HG03097 (cell line): Measurements from ENCODE around the gene NR2F1.
"Not testable (repeated sequence)": the region's sequence is repeated elsewhere in the genome, so short reads cannot be mapped to it uniquely, and the experiment has no call there.

ENCODE experiments used
- ATAC-seq: cut with Tn5 transposase; IDR thresholded peaks from one replicate; pipeline ENCODE4 v1.9.1; 2021; ENCODE audit not compliant: unreplicated experiment, low FRiP score

NR2F1 gene

DNA sequence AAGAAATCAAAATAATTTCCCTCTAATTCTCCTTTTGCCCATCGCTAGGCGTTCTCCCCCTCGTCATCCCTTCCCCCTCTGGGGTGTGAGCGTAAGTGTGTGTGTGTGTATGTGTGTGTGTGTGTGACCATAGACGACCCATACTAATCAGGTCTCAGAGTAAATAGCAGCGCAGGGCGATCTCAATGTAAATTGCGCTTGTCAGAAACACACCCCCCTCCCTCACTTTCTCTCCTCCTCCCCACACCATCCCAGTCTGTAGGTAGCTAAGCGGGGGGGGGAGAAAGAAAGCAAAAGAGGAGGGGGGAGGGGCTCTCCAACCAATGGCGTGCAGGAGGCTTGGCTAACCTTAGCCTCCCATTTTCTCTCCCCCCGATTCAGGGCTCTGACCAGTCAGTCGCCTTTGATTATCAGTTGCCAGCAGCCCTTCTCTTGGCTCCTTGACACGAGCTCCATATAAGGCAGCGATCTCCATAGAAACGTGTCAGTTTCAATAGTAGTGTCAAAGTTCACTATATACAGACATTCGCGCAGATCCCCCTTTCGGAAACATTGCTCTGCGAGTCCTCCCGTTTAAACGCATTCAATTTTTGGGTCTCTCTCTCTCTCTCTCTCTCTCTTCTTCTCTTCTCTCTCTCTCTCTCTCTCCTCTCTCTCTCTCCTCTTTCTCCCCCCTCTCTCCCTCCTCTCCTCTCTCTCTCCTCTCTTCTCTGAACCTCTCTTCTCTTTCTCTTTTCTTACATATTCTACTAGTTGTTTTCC lies at the start of gene NR2F1:
Gene NR2F1 (plus strand): TSS at position 546 of the 762 bp plus-strand sequence. CDS start 1,802 bp downstream, outside the sequence.
- ATAC-seq = no peak

DNA sequence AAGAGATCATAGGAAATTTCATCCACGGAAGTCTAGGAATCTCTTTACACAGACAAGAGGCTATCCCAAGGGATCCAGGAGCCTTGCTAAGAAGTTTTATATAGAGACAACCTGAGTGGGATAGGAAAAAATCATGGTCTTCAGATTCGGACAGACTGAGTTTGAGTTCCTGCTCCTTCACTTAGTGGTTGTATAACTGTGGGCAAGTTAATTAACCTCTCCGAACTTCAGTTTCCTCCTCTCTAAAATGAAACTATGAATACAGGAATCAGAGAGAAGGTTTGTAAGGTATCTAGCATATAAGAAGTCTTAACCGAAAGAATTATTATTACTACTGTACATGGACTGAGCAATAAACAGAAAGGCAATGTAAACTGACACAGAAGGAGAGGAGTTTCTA lies 37.1 kb upstream of the NR2F1 start:
- no peak for ATAC-seq

DNA sequence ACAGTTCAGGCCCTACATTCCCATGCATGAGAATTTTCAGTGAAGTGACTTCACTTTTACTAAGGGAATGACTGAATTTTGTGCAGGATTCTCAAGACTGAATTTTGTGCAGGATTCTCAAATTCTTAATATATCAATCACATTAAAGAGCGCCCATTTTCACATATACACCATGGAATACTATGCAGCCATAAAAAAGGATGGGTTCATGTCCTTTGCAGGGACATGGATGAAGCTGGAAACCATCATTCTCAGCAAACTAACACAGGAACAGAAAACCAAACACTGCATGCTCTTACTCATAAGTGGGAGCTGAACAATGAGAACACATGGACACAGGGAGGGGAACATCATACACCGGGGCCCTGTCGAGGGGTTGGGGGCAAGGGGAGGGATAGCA lies 33.4 kb upstream of the NR2F1 start:
- ATAC-seq = not testable (repeated sequence)

DNA sequence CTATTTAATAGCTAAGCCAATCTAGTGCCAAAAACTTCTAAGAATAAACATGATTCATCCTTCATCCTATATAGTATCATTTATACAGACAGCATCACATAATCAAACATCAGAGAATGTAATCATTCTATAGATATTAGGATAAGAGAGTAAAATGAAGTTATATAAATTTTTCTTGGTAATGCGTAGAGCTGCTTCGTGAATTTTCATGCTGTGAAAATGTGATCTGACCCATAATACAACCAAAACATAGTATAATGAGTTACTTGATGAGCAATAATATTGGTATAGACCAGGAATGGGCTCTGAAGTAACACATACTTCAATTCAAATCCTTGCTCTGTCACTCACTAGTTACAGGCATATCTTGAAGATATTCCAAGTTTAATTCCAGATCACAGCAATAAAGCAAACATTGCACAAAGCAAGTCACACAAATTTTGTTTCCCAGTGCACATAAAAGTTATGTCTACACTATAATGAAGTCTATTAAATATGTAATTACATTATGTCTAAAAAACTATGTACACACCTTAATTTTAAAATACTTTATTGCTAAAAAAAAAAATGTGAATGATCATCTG lies 25.9 kb upstream of the NR2F1 start:
- no peak for ATAC-seq

DNA sequence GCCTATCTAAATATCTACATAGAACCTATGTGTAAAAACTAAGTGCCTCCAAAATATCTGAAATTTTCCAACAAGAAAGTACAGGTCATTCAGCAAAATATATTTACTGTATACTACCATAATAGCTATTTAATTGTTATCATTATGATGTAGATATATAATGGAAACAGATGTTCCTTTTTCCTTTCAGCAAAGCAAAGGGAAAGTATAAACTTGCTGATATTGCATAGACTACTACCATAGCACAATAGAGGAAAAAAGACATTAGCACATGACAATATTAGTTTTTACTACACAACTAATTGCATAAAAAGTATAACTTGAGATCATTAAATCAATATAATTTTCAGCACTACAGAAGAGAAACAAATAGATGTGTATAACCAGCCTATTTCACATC lies 16.9 kb upstream of the NR2F1 start:
- no peak for ATAC-seq

DNA sequence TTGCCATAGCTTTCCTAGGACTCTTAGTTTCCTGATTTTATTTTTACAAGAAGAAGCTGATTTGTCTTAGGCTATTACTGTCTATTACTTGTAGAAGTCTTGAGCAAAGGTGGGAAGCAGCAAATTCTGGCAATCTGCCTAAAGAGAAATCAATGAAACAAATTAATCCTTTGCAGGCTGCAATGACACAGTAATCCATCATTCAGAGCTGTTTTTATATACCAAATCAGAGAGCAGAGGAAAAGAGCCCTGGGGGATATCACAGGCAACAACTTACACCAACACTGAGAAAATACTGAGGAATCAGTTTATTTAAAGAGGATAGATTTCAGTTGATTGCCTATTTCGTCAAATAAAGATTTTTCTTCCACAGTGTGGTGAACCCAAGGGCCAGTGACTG lies 15.6 kb upstream of the NR2F1 start:
- ATAC-seq = no peak

DNA sequence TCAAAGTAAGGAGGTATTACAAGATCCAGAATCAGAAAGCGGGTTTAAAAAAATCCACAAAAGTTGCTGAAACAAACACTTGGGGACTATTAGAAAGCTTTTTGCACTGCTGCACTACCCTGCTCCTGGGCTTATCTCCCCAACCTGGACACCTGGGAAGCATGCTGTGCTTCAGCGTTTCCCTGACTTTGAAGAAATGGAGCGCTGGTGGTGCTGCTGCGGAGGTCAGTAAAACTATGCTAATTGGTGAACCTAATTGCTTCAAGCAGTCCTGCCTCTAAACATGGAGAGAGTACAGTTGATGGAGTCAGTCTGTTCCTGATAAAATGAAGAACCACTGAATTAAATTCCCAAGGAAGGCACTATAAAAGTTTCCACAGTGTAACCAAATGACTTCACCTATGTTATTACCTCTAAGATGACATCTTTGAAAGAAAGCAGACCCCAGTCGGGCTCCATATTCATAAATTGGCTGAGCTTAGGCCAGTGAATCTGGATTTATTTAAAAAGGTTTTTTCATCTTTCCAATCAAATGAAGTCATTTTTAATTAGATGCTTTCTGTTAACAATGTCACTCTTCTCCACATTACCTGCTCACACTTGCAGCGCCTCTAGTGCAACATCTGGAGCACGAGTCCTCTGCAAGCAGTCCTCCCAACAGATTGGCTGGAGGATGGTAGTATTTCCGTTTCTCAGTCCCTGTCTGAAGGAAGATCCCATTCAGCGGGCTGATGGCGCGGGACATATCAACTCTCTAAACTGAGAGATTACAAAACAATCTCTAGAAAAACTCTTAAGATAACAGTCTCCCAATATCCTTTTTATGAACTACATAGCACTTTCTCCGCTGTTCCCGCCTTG lies 13.5 kb upstream of the NR2F1 start:
- ATAC-seq = no peak

DNA sequence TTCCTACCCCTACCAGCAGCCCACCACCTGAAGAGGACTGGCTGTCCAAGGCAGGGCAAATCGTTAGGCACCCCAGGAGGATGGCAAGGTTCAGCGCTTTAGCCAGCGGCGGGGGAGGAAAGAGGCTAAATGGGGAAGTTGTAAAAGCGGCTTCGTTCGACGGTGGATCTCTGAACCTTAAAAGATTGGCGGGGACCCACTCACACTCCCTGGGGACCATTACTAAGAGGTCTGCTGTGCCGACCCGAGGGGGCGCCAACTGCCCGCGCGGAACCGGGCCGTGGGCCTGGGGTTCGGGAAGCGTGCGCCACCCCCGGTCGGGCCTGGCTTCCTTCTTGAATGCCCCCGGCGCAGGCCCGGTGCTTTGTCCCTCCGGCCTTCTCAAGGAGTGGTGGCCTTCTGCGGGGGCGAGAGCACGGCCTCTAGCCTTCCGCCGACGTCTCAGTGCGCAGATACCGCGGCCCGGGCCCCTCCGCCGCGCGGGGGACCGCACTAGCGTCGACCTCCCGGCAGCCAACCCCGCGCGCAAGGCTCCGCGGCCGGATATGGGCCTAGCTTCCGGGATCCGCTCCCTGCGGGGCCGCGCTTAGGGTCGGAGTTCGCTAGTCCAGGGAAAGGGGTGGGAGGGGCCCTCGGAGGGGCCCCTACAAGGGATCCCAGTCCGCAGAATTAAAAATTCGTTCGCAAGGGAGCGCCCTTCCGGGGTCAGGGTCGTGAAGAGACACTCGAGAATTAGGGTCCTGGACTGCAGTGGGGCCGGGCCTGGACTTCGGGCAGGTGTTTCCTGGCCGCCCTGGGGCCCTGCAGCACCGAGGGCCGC lies 12.5 kb upstream of the NR2F1 start:
- ATAC-seq = no peak

DNA sequence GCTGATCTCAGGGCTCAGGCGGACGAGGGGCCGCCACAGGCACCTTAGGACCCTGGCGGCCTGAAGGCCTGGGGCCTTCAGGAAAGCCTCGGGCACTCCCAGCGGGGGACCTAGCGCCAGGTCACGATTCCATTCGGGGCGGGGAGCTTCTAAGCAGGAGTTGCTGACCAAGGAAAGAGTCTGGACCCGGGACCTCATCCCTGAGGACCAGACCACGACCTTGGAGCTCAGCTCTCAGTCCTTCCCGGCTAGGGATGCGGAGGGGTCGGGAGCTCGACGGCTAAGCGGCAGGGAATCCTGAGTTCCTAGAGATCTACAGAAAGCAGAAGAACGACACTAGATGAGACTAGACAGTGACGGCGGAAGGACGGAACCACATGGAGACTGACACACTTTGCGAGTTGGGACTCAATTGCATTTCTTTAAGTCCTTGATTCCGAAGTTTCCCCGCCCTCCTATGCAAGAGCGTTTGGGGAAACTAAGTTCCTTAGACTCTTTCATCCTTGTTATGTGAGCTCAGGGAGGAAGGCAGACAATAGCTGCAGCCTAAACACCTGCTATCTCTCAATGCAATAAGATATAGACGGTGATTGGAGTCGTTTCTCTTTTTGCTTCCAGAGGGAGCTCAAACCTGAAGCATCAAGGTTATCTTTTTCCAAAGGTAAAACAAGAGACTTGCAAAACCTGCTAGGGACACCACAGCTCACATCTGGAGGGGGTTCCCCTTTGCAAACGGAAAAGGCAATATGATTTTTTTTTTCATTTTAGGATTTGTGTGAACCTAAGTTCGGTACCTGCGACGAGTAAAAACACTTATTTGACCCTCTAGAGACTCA lies 11.7 kb upstream of the NR2F1 start:
- no peak for ATAC-seq

DNA sequence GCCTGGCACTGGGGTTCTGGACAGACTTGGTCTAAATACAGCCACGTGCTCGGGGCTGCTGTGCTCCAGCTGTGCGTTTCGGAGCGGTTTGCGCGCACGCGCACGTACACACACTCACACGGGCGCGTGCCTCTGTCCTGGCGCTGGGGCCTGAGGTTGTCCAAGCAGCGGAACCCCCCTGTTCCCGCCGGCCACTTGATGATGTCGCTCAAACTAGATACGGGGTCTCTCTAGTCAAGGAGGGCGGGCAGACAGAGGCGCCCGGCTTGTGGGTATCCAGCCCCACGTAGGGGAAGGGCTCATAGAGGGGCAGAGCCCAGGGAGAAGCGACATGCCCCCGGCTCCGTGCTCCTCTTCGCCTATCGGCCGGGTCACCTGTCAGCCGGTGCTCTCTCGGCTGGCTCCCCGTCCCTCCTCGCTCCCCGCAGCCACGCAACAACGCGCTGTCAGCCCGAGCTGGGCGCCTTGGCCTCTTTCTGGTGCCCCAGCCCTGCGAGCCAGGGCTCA lies 10.9 kb upstream of the NR2F1 start:
- no peak for ATAC-seq

DNA sequence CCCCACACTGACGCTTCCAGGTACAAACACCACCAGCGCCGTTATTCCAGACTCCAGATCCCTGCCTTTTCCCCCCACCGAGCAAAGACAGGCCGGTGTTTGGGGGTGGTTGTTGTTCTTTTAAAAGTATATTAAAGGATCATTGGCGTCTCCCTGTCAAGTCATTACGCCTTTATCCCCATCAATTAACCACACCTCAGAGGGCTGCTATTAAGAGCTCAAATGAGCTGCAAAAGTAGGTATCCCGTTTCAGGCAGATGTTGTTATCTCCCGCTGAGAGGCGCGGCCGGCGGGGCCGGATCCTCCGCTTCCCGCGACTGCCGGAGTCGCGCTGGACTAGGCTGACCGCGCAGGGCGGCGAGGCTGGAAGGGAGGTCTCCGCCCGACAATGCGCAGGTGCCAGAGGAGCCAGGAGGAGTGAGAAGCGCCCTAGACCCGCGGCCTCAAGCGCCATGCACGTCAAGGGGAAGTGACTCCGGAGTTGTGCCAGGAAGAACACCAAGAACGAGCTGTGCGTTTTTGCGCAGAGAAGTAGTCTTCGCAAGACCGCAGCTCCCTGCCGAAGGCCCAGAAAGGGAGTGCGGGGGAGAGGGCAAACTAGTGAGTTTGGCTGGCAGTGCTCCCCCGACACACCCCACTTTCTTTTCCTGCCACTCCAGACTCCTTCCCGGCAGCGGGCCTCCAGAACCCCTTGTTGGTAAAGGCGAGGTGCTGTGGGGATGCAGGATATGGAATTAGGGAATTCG lies 10.2 kb upstream of the NR2F1 start:
- ATAC-seq = no peak

DNA sequence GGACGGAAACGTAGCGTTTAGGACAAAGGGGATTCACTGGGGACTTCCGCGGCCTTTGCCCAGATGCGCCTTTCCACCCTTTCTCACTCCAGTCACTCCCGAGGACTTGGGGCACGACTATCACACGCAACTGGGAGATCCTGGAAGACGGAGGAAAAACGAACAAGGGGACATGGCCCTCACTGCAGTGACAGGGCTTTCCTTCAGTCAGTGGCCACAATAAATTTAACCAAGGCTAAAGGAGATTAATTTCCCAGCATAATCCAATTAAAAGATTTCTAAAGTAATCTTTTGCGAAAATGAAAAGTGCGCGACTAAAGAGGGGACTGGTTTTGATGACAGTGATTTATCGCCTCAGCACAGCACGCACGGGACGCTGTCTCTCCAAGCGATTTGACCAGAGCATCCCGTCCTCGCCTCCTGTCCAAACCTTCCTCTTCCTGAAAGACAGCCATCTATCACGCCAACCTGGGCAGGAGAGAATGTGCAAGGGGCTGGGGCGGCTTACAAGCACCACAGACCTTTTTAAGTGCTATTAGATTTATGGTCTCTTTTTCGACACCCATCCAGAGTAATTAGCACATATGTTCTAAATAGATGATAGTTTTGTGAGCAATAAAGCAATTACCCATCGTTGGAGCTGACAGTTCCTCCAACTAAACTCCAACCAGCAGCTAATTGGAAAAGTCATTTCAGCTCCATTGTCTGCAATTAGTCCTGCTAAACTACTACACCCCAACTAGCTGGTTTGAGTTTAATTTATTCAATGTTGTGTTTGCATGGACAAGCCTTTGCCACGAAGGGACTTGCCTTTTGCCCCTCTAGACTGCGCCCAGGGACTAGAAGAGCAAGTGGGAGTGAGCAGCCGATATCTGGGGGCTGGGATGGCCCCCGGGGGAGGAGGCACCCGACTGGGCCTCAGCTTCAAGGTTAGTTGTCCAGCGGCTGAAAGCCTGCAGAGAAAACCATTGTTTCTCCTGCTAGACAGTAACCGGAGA lies 9.4 kb upstream of the NR2F1 start:
- no peak for ATAC-seq

DNA sequence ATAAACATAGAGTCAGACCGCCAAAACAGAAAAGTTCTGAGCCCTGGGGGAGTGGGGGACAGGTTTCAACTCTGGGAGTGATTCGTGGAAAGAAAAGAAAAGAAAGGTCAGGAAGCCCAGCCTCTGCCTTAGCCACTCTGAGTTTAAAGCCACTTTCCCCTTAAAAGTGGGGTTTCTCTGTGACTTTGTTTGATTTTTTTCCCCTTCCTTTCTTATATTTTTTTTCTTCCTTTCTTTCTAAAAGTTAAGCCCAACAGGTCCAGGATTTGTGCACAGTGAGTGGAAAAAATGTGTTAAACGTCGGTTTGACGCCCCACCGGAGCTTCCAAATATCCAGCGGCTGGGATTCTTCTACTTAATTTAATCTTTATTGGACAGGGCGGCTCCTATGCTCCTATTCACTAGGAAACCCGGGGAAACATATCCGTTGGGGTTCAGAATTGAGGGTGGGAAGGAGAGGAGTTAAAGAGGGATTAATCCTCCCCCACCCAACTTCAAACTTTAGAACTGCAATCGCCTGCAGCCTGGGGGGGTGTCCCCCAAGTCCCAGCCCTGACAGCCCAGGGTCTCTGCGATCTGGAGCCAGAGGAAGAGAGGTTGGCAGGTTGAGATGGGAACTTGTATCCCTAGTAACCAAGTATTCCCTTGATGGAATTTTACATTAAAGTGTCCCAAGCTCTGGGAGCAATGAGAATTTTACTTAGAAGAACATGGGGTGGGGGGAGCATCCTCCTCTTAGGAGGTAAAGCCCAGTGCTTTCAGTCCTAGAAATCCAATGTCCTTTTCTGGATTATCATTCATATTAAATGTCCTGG lies 8.3 kb upstream of the NR2F1 start:
- ATAC-seq = no peak

DNA sequence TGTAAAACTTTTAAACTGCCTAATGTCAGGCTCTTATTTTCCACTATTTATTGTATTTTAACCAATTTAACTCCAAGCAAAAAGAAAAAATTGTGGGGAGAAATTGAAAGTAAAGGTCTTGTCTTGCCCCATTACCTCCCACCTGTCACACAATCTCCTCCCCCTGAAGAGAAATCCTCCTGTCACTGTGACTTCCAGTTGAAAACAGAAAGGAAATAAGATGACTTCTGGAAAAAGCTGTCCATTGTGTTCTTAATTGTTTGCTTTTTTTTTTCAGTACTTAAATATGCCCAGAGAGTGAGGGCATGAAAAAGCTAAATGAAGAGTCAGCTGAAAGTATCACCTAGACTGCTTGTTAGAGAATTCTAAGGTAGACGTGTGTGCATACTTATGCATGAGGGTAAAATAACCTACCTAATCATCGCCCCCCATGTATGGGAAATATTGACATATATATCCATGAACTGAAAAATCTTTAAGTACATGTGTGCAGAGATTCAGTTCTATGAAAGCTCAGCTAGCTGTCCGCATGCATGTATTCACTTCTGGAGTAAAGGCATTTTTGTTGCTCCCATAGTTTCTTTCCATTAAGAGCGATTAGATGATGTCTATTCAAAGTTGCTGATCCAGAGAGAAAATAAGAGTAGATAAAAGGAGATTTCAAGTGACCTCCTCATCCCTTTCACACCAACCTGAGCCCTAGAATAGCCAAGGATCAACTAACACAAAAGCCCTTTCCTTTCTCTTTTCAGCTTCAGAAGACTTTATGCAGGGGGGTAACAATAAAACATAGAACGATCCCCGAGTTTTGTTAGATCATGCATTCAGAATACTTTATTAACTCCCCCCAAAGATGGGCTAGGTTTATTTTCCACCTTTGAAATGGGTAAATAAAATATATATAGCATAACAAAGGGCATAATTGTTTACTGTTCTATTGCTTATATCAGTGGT lies 7.3 kb upstream of the NR2F1 start:
- no peak for ATAC-seq

DNA sequence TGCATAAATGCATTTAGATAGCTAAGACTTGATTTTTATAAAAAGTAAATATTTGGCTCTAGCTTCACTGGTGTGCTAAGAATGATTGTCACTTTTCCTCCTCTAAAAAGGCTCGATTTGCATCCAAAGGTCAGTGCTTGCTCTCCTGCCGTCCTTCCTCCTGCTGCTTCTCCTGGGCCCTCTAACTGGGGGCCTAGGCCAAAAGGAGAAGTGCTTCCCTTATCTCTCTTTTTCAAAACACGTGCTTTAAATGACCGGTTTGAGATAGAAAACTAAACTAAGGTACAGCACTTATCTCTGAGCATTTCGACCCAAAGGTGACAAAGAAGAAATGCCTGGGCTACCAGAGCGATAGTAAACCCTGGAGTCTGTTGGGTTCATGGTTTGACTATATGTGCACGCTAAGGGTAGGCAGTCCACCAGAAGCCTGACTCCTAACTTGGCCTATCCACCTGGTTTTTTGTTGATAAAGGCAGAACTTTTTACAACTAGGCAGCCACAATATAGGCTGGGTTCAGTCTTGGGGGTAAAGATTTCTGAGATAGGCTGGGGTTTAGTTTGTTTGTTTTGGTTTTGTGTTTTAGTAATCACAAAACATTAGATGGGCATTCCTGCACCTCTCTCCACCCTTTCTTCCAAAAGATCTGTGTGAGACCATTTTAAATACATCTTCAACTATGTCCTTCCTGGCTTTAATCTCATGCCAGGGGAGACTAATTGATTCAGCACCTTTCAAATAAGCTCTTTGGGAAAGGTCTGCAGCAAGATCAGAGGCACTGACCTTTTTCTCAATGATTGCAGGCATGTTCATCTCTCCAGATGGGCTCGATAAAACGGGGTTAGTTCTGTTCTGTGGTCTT lies 5.8 kb upstream of the NR2F1 start:
- ATAC-seq = no peak
